ENCODE data around the gene PPP1R7. TPM values are rescaled to one million over a fixed set of nuclear protein-coding genes. Genes with fewer than 3 reads are reported as not detected.
A peak's percentile ranks its signal among the peaks of the same experiment; 100 is the strongest.

The PPP1R7 gene
- total RNA-seq, 2 donors from 2014 or later, result 57.5 to 61.4 TPM

- H3K27ac ChIP-seq, result peak overlapping the region; percentile 40 to 55
- H3K36me3 ChIP-seq, result peaks cover 53% of the 10 kb centered on the region
- no peaks in the 10 kb centered on the region for H3K9me3 ChIP-seq
- peaks cover 0 to 48% of the 10 kb centered on the region in 2 donors for H3K4me1 ChIP-seq
- TF ChIP-seq, protein P1, sequence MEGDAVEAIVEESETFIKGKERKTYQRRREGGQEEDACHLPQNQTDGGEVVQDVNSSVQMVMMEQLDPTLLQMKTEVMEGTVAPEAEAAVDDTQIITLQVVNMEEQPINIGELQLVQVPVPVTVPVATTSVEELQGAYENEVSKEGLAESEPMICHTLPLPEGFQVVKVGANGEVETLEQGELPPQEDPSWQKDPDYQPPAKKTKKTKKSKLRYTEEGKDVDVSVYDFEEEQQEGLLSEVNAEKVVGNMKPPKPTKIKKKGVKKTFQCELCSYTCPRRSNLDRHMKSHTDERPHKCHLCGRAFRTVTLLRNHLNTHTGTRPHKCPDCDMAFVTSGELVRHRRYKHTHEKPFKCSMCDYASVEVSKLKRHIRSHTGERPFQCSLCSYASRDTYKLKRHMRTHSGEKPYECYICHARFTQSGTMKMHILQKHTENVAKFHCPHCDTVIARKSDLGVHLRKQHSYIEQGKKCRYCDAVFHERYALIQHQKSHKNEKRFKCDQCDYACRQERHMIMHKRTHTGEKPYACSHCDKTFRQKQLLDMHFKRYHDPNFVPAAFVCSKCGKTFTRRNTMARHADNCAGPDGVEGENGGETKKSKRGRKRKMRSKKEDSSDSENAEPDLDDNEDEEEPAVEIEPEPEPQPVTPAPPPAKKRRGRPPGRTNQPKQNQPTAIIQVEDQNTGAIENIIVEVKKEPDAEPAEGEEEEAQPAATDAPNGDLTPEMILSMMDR (IDR thresholded peaks at IDR 0.05), result no peak
- no peak overlapping the region for H3K4me3 ChIP-seq
- no peak for DNase-seq (ENCODE audit: low spot score)
- H3K27me3 ChIP-seq, result no peaks in the 10 kb centered on the region
Measured at GRCh38 chr2:241227594-241227993, 77.3 kb downstream of the PPP1R7 start.

GRCh38 chr2:241228081-241228859 is 78.0 kb downstream of the PPP1R7 start:
- TF ChIP-seq, protein P1 (IDR thresholded peaks at IDR 0.05), result no peak

GRCh38 chr2:241228860-241229516 is 78.7 kb downstream of the PPP1R7 start:
- no peak overlapping the region for H3K4me3 ChIP-seq
- H3K9me3 ChIP-seq, result no peaks in the 10 kb centered on the region
- peaks cover 0 to 44% of the 10 kb centered on the region in 2 donors for H3K4me1 ChIP-seq
- peaks cover 67% of the 10 kb centered on the region for H3K36me3 ChIP-seq
- TF ChIP-seq, protein P1 (IDR thresholded peaks at IDR 0.05), result no peak
- H3K27ac ChIP-seq, result peak overlapping the region; percentile 13 to 55
- DNase-seq (ENCODE audit: low spot score), result no peak
- no peaks in the 10 kb centered on the region for H3K27me3 ChIP-seq

More at GRCh38 chr2:241228081-241228859, 78.0 kb downstream of the PPP1R7 start:
- Histone ChIP-seq H3K4me3 (no peak overlapping the region), H3K27ac (peak overlapping the region; percentile 40 to 55), H3K27me3 (no peaks in the 10 kb centered on the region), H3K36me3 (peaks cover 60% of the 10 kb centered on the region), H3K9me3 (no peaks in the 10 kb centered on the region), H3K4me1 (peaks cover 0 to 48% of the 10 kb centered on the region in 2 donors)
- no peak for DNase-seq (ENCODE audit: low spot score)

DNA sequence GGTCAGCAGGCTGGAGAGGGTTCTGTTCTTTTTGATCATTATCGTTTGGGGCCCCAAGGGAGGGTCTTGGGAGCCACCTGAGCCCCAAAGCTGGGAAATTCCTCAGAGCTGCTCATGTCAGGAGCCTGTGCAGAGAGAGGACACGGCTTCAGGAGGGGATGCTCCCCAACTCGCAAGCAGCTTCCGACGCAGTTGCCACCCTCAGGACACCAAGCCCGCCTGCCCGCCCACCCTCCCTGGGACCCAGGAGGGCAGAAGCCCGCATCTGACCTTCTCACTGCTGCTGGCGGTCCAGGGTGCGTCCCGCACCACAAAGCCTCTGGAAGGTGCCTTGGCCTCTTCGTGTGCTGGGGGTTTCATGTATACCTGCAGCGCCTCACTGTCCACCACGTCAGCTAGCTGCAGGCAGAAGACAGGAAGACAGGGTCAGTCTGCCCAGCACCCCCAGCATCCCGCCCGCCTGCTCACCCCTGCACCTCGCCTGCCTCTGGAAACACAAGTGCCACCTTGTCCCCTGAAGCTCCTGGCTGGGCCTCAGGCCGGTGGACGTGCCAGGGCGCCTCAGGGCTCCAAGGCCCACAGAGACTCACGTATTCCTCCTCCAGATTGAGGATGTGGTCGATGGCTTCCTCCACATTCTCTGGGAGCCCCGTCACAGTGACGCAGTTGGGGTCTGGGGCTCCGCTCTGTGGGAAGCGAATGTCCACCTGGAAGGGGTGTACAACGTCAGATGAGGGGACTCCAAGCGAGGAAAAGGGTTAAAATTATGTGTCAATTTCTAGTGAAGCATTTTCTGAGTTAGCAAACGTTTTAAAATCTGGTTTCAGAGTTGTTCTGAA is 79.5 kb downstream of the PPP1R7 start:
- DNase-seq (ENCODE audit: low spot score), result no peak
- H3K4me3 ChIP-seq, result no peak overlapping the region
- H3K9me3 ChIP-seq, result no peaks in the 10 kb centered on the region
- H3K36me3 ChIP-seq, result peaks cover 75% of the 10 kb centered on the region
- peaks cover 0 to 36% of the 10 kb centered on the region in 2 donors for H3K4me1 ChIP-seq
- no peaks in the 10 kb centered on the region for H3K27me3 ChIP-seq
- TF ChIP-seq, protein P1 (IDR thresholded peaks at IDR 0.05), result no peak
- peak overlapping the region; percentile 13 to 55 for H3K27ac ChIP-seq

DNA sequence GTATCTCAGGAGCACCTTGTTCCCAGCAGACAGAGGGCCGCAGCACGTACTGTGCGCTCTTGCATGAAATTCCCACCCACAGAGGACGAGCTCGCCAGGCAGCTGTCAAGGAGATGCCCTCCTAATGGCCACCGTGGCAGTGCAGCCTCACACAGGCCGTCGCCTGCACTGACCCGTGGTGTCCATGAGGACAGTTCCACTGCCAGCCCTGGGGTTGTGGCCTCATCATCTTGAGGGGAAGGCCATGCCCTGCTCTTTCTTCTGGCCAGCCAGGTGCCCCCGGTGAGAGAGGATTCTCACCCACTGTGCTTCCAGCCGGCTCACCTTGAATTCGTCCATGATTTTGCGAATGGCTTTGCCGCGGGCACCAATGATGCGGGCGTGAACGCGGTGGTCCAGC is 80.2 kb downstream of the PPP1R7 start:
- H3K9me3 ChIP-seq, result no peaks in the 10 kb centered on the region
- peaks cover 82% of the 10 kb centered on the region for H3K36me3 ChIP-seq
- H3K4me1 ChIP-seq, result peaks cover 0 to 33% of the 10 kb centered on the region in 2 donors
- no peak overlapping the region for H3K4me3 ChIP-seq
- TF ChIP-seq, protein P1 (IDR thresholded peaks at IDR 0.05), result no peak
- no peak for DNase-seq (ENCODE audit: low spot score)
- H3K27me3 ChIP-seq, result no peaks in the 10 kb centered on the region
- no peak overlapping the region for H3K27ac ChIP-seq

Data from right atrium auricular region (tissue), 2 donors.